Measurements from ENCODE around the gene MRPL52.

Gene MRPL52

GRCh38 chr14:22871224-22872032 is 41.7 kb downstream of the MRPL52 start, which contains the start of gene LRP10:
Gene LRP10, plus strand, starts transcription at chr14:22871740. Its CDS starts 564 bp downstream, at chr14:22872304.
- Histone ChIP-seq H3F3A (ENCODE audit: insufficient read depth) (peaks cover 12% of the 10 kb centered on the region), H3K27me3 (ENCODE audit: low read length) (no peaks in the 10 kb centered on the region), H3K79me2 (ENCODE audit: insufficient read depth, low read length) (peaks cover 7% of the 10 kb centered on the region; the same call in 1 of the 2 replicates), H2AFZ (ENCODE audit: low read depth, low read length, severe bottlenecking) (peak within 1 kb of the TSS; percentile 43), H3K27ac (ENCODE audit: low read depth, low read length) (peak within 1 kb of the TSS; percentile 88), H4K20me1 (ENCODE audit: low read depth, low read length) (no peaks in the 10 kb centered on the region), H3K4me2 (ENCODE audit: low read depth, low read length, poor library complexity, severe bottlenecking) (peak within 1 kb of the TSS; percentile 75), H3K9ac (ENCODE audit: low read length) (peak within 1 kb of the TSS; percentile 76), H3K4me3 (ENCODE audit: insufficient read depth, low read length, poor library complexity, severe bottlenecking) (peak within 1 kb of the TSS; percentile 76), H3K36me3 (ENCODE audit: low read length) (no peaks in the 10 kb centered on the region), H3K9me3 (ENCODE audit: insufficient read depth, low read length) (no peaks in the 10 kb centered on the region), H3K9me2 (replicated peaks; ENCODE audit: insufficient read depth, low read length) (no peaks in the 10 kb centered on the region)
- no peak for TF ChIP-seq EZH2phosphoT487 (conservative IDR thresholded peaks at IDR 0.05; ENCODE audit: low read length)
- TF ChIP-seq CTCF (IDR thresholded peaks at IDR 0.05; ENCODE audit: insufficient read depth, low read length, poor library complexity, severe bottlenecking) = no peak

GRCh38 chr14:22872033-22872832 is 42.5 kb downstream of the MRPL52 start:
- TF ChIP-seq EZH2phosphoT487 (conservative IDR thresholded peaks at IDR 0.05; ENCODE audit: low read length) (no peak), CTCF (IDR thresholded peaks at IDR 0.05; ENCODE audit: insufficient read depth, low read length, poor library complexity, severe bottlenecking) (peak; percentile 99)
- no peaks in the 10 kb centered on the region for H3K9me3 ChIP-seq (ENCODE audit: insufficient read depth, low read length)
- peak overlapping the region; percentile 75 for H3K4me2 ChIP-seq (ENCODE audit: low read depth, low read length, poor library complexity, severe bottlenecking)
- peak overlapping the region; percentile 76 for H3K4me3 ChIP-seq (ENCODE audit: insufficient read depth, low read length, poor library complexity, severe bottlenecking)
- H3F3A ChIP-seq (ENCODE audit: insufficient read depth) = peaks cover 12% of the 10 kb centered on the region
- H3K9me2 ChIP-seq (replicated peaks; ENCODE audit: insufficient read depth, low read length) = no peaks in the 10 kb centered on the region
- peak overlapping the region; percentile 88 for H3K27ac ChIP-seq (ENCODE audit: low read depth, low read length)
- H3K36me3 ChIP-seq (ENCODE audit: low read length) = no peaks in the 10 kb centered on the region
- H3K27me3 ChIP-seq (ENCODE audit: low read length) = no peaks in the 10 kb centered on the region
- H3K9ac ChIP-seq (ENCODE audit: low read length) = peak overlapping the region; percentile 76
- peaks cover 7% of the 10 kb centered on the region; the same call in 1 of the 2 replicates for H3K79me2 ChIP-seq (ENCODE audit: insufficient read depth, low read length)
- H2AFZ ChIP-seq (ENCODE audit: low read depth, low read length, severe bottlenecking) = peak overlapping the region; percentile 43
- H4K20me1 ChIP-seq (ENCODE audit: low read depth, low read length) = no peaks in the 10 kb centered on the region

- Histone ChIP-seq H3K79me2 (ENCODE audit: insufficient read depth, low read length) (peaks cover 7% of the 10 kb centered on the region; the same call in 1 of the 2 replicates), H4K20me1 (ENCODE audit: low read depth, low read length) (no peaks in the 10 kb centered on the region), H3K9ac (ENCODE audit: low read length) (peak overlapping the region; percentile 76), H3K27ac (ENCODE audit: low read depth, low read length) (peak overlapping the region; percentile 88; the same call in 1 of the 2 replicates), H3K9me3 (ENCODE audit: insufficient read depth, low read length) (no peaks in the 10 kb centered on the region), H3K4me2 (ENCODE audit: low read depth, low read length, poor library complexity, severe bottlenecking) (peak overlapping the region; percentile 75), H3K27me3 (ENCODE audit: low read length) (no peaks in the 10 kb centered on the region), H3K4me3 (ENCODE audit: insufficient read depth, low read length, poor library complexity, severe bottlenecking) (peak overlapping the region; percentile 76), H2AFZ (ENCODE audit: low read depth, low read length, severe bottlenecking) (no peak overlapping the region), H3K9me2 (replicated peaks; ENCODE audit: insufficient read depth, low read length) (no peaks in the 10 kb centered on the region), H3F3A (ENCODE audit: insufficient read depth) (peaks cover 12% of the 10 kb centered on the region), H3K36me3 (ENCODE audit: low read length) (no peaks in the 10 kb centered on the region)
- no peak for TF ChIP-seq CTCF (IDR thresholded peaks at IDR 0.05; ENCODE audit: insufficient read depth, low read length, poor library complexity, severe bottlenecking)
- TF ChIP-seq EZH2phosphoT487 (conservative IDR thresholded peaks at IDR 0.05; ENCODE audit: low read length) = no peak
Measured at GRCh38 chr14:22872833-22873520, 43.3 kb downstream of the MRPL52 start.

All from SU-DHL-6 (cell line).